ENCODE measurements around the gene HNRNPUL2.
"Not testable (repeated sequence)": the region's sequence is repeated elsewhere in the genome, so short reads cannot be mapped to it uniquely, and the experiment has no call there.

Gene HNRNPUL2

GRCh38 chr11:62712276-62712812 lies 14.9 kb downstream of the HNRNPUL2 start:
- peaks cover 66% of the 10 kb centered on the region for H3K36me3 ChIP-seq (ENCODE audit: control insufficient read depth, insufficient read depth, low read length)
- H3K9ac ChIP-seq (ENCODE audit: low read depth, low read length), result no peak overlapping the region
- H3K27ac ChIP-seq (ENCODE audit: low read depth, low read length), result peak overlapping the region; percentile 8
- peaks cover 19% of the 10 kb centered on the region for H3K4me1 ChIP-seq (ENCODE audit: control insufficient read depth, insufficient read depth, low read length)
- H3K27me3 ChIP-seq (ENCODE audit: control insufficient read depth, insufficient read depth, low read length), result no peaks in the 10 kb centered on the region
- H3K9me3 ChIP-seq (ENCODE audit: control insufficient read depth, insufficient read depth, low read length), result no peaks in the 10 kb centered on the region
- no peak overlapping the region for H3K4me3 ChIP-seq (ENCODE audit: low read depth, low read length)

- Histone ChIP-seq H3K4me1 (ENCODE audit: control insufficient read depth, insufficient read depth, low read length) (peaks cover 19% of the 10 kb centered on the region), H3K27me3 (ENCODE audit: control insufficient read depth, insufficient read depth, low read length) (no peaks in the 10 kb centered on the region), H3K9ac (ENCODE audit: low read depth, low read length) (peak overlapping the region; percentile 91), H3K4me3 (ENCODE audit: low read depth, low read length) (peak overlapping the region; percentile 61), H3K9me3 (ENCODE audit: control insufficient read depth, insufficient read depth, low read length) (no peaks in the 10 kb centered on the region), H3K27ac (ENCODE audit: low read depth, low read length) (peak overlapping the region; percentile 98), H3K36me3 (ENCODE audit: control insufficient read depth, insufficient read depth, low read length) (peaks cover 46% of the 10 kb centered on the region)
These were observed 17.3 kb downstream of the HNRNPUL2 start for GRCh38 chr11:62710001-62710345.

- peaks cover 46% of the 10 kb centered on the region for H3K36me3 ChIP-seq (ENCODE audit: control insufficient read depth, insufficient read depth, low read length)
These were observed 17.8 kb downstream of the HNRNPUL2 start for GRCh38 chr11:62709247-62710000.

GRCh38 chr11:62708793-62709192 lies 18.5 kb downstream of the HNRNPUL2 start:
- Histone ChIP-seq H3K9ac (ENCODE audit: low read depth, low read length) (peak overlapping the region; percentile 68), H3K27ac (ENCODE audit: low read depth, low read length) (peak overlapping the region; percentile 98), H3K36me3 (ENCODE audit: control insufficient read depth, insufficient read depth, low read length) (peaks cover 41% of the 10 kb centered on the region), H3K4me3 (ENCODE audit: low read depth, low read length) (peak overlapping the region; percentile 79), H3K9me3 (ENCODE audit: control insufficient read depth, insufficient read depth, low read length) (no peaks in the 10 kb centered on the region), H3K4me1 (ENCODE audit: control insufficient read depth, insufficient read depth, low read length) (peaks cover 19% of the 10 kb centered on the region), H3K27me3 (ENCODE audit: control insufficient read depth, insufficient read depth, low read length) (no peaks in the 10 kb centered on the region)

More at GRCh38 chr11:62709247-62710000, 17.8 kb downstream of the HNRNPUL2 start:
- H3K9me3 ChIP-seq (ENCODE audit: control insufficient read depth, insufficient read depth, low read length), result no peaks in the 10 kb centered on the region
- no peaks in the 10 kb centered on the region for H3K27me3 ChIP-seq (ENCODE audit: control insufficient read depth, insufficient read depth, low read length)
- H3K4me3 ChIP-seq (ENCODE audit: low read depth, low read length), result peak overlapping the region; percentile 79
- peak overlapping the region; percentile 98 for H3K27ac ChIP-seq (ENCODE audit: low read depth, low read length)
- peak overlapping the region; percentile 91 for H3K9ac ChIP-seq (ENCODE audit: low read depth, low read length)
- H3K4me1 ChIP-seq (ENCODE audit: control insufficient read depth, insufficient read depth, low read length), result peaks cover 19% of the 10 kb centered on the region

- peaks cover 19% of the 10 kb centered on the region for H3K4me1 ChIP-seq (ENCODE audit: control insufficient read depth, insufficient read depth, low read length)
- no peaks in the 10 kb centered on the region for H3K9me3 ChIP-seq (ENCODE audit: control insufficient read depth, insufficient read depth, low read length)
- no peaks in the 10 kb centered on the region for H3K27me3 ChIP-seq (ENCODE audit: control insufficient read depth, insufficient read depth, low read length)
- no peak overlapping the region for H3K9ac ChIP-seq (ENCODE audit: low read depth, low read length)
- H3K4me3 ChIP-seq (ENCODE audit: low read depth, low read length), result peak overlapping the region; percentile 79
- H3K27ac ChIP-seq (ENCODE audit: low read depth, low read length), result peak overlapping the region; percentile 98
- peaks cover 37% of the 10 kb centered on the region for H3K36me3 ChIP-seq (ENCODE audit: control insufficient read depth, insufficient read depth, low read length)
These were observed 18.9 kb downstream of the HNRNPUL2 start for GRCh38 chr11:62708392-62708791.

- Histone ChIP-seq H3K27me3 (ENCODE audit: control insufficient read depth, insufficient read depth, low read length) (no peaks in the 10 kb centered on the region), H3K9me3 (ENCODE audit: control insufficient read depth, insufficient read depth, low read length) (no peaks in the 10 kb centered on the region), H3K9ac (ENCODE audit: low read depth, low read length) (peak within 1 kb of the TSS; percentile 82), H3K27ac (ENCODE audit: low read depth, low read length) (peak within 1 kb of the TSS; percentile 98), H3K4me1 (ENCODE audit: control insufficient read depth, insufficient read depth, low read length) (peaks cover 19% of the 10 kb centered on the region), H3K4me3 (ENCODE audit: low read depth, low read length) (peak within 1 kb of the TSS; percentile 97), H3K36me3 (ENCODE audit: control insufficient read depth, insufficient read depth, low read length) (peaks cover 29% of the 10 kb centered on the region)
These were observed 19.9 kb downstream of the HNRNPUL2 start, which contains the start of the genes BSCL2 and GNG3 for GRCh38 chr11:62707277-62707861. BSCL2 (minus strand) TSS chr11:62707424; CDS start chr11:62707195, 229 bp downstream. GNG3 (plus strand) TSS chr11:62707676; CDS start chr11:62708296, 620 bp downstream.

GRCh38 chr11:62706850-62707247 lies 20.4 kb downstream of the HNRNPUL2 start:
- peak overlapping the region; percentile 94 for H3K27ac ChIP-seq (ENCODE audit: low read depth, low read length)
- H3K4me1 ChIP-seq (ENCODE audit: control insufficient read depth, insufficient read depth, low read length), result peaks cover 19% of the 10 kb centered on the region
- H3K4me3 ChIP-seq (ENCODE audit: low read depth, low read length), result peak overlapping the region; percentile 97
- no peaks in the 10 kb centered on the region for H3K9me3 ChIP-seq (ENCODE audit: control insufficient read depth, insufficient read depth, low read length)
- H3K9ac ChIP-seq (ENCODE audit: low read depth, low read length), result peak overlapping the region; percentile 82
- no peaks in the 10 kb centered on the region for H3K27me3 ChIP-seq (ENCODE audit: control insufficient read depth, insufficient read depth, low read length)
- H3K36me3 ChIP-seq (ENCODE audit: control insufficient read depth, insufficient read depth, low read length), result peaks cover 29% of the 10 kb centered on the region

- peak overlapping the region; percentile 94 for H3K27ac ChIP-seq (ENCODE audit: low read depth, low read length)
- H3K9me3 ChIP-seq (ENCODE audit: control insufficient read depth, insufficient read depth, low read length), result no peaks in the 10 kb centered on the region
- no peaks in the 10 kb centered on the region for H3K27me3 ChIP-seq (ENCODE audit: control insufficient read depth, insufficient read depth, low read length)
- H3K4me3 ChIP-seq (ENCODE audit: low read depth, low read length), result peak overlapping the region; percentile 97
- peaks cover 19% of the 10 kb centered on the region for H3K4me1 ChIP-seq (ENCODE audit: control insufficient read depth, insufficient read depth, low read length)
- H3K36me3 ChIP-seq (ENCODE audit: control insufficient read depth, insufficient read depth, low read length), result peaks cover 29% of the 10 kb centered on the region
- H3K9ac ChIP-seq (ENCODE audit: low read depth, low read length), result peak overlapping the region; percentile 82
These were observed 21.1 kb downstream of the HNRNPUL2 start for GRCh38 chr11:62705880-62706849.

- Histone ChIP-seq H3K9me3 (ENCODE audit: control insufficient read depth, insufficient read depth, low read length) (no peaks in the 10 kb centered on the region), H3K36me3 (ENCODE audit: control insufficient read depth, insufficient read depth, low read length) (peaks cover 30% of the 10 kb centered on the region), H3K27ac (ENCODE audit: low read depth, low read length) (peak overlapping the region; percentile 86), H3K27me3 (ENCODE audit: control insufficient read depth, insufficient read depth, low read length) (no peaks in the 10 kb centered on the region), H3K4me1 (ENCODE audit: control insufficient read depth, insufficient read depth, low read length) (peaks cover 19% of the 10 kb centered on the region), H3K9ac (ENCODE audit: low read depth, low read length) (peak overlapping the region; percentile 74), H3K4me3 (ENCODE audit: low read depth, low read length) (peak overlapping the region; percentile 97)
These were observed 21.8 kb downstream of the HNRNPUL2 start for GRCh38 chr11:62705413-62705812.

GRCh38 chr11:62703921-62704320 lies 23.3 kb downstream of the HNRNPUL2 start:
- H3K4me3 ChIP-seq (ENCODE audit: low read depth, low read length); H3K27ac ChIP-seq (ENCODE audit: low read depth, low read length); H3K27me3 ChIP-seq (ENCODE audit: control insufficient read depth, insufficient read depth, low read length); H3K9ac ChIP-seq (ENCODE audit: low read depth, low read length); H3K9me3 ChIP-seq (ENCODE audit: control insufficient read depth, insufficient read depth, low read length): not testable (repeated sequence)
- Histone ChIP-seq H3K36me3 (ENCODE audit: control insufficient read depth, insufficient read depth, low read length) (peaks cover 34% of the 10 kb centered on the region), H3K4me1 (ENCODE audit: control insufficient read depth, insufficient read depth, low read length) (peaks cover 14% of the 10 kb centered on the region)
